Testis (tissue), 3 donors: ENCODE measurements around the gene FAU. TPM values are rescaled to one million over a fixed set of nuclear protein-coding genes. Genes with fewer than 3 reads are reported as not detected.

Experiments
- DNase-seq: peaks from one replicate; pipeline ENCODE4 v3.0.0-alpha.2; 2019
- H3K27ac ChIP-seq, 2 donors: fragments of 200-600 bp; sonication (generic); one replicate each; pipeline ENCODE4 v1.5.1; 2019
- H3K27me3 ChIP-seq: fragments of 200-600 bp; sonication (generic); one replicate; pipeline ENCODE4 v1.5.1; 2019
- H3K36me3 ChIP-seq: fragments of 200-600 bp; sonication (generic); one replicate; pipeline ENCODE4 v1.5.1; 2017; ENCODE audit warnings: low read depth; ENCODE audit errors: missing control alignments
- H3K4me1 ChIP-seq: fragments of 200-600 bp; sonication (generic); one replicate; pipeline ENCODE4 v1.5.1; 2019
- H3K4me3 ChIP-seq, 2 donors: fragments of 200-600 bp; sonication (generic); one replicate each; pipeline ENCODE4 v1.5.1; 2017 to 2019
- H3K9me3 ChIP-seq: fragments of 200-600 bp; sonication (generic); one replicate; pipeline ENCODE4 v1.5.1; 2017
- POLR2A ChIP-seq: fragments of 450-650 bp; IDR thresholded peaks from one replicate; pipeline ENCODE4 v1.6.1; 2017; ENCODE audit warnings: antibody characterized with exemption, mild to moderate bottlenecking, moderate library complexity
- WGBS, 2 donors: methylation state at CpG; one replicate each; pipeline ENCODE4 v1.1.5; 2018; 5-methylcytosine and 5-hydroxymethylcytosine counted together
- intact Hi-C: fragments of 100-400 bp; cut with DNase I; formaldehyde crosslinking; loops from one replicate; pipeline ENCODE4 v1.15.1; 2023; ENCODE audit warnings: low total_unique reads
- polyA plus RNA-seq: library from polyadenylated mRNA; stranded (reverse); fragments of 350-450 nt; fragmentation: Illumina TruSeq; extraction: RNeasy Lipid Tissue Mini Kit (QIAGEN cat#74804); gene quantifications from one replicate; pipeline ENCODE4 v1.2.3, GENCODE V29; 2014; ENCODE audit warnings: low read depth, low replicate concordance; ENCODE audit not compliant: insufficient read depth
- total RNA-seq, 2 donors: library from RNA; depleted of rRNA; stranded (reverse); fragments of >200 nt; gene quantifications; one replicate each; pipeline ENCODE4 v1.2.3, GENCODE V29; 2016
- TF ChIP-seq, protein P1 (sequence below), 3 experiments: fragments of 450-650 bp in 2 of 3; fragments of 200-600 bp in 1 of 3; sonication (generic) in 1 of 3; IDR thresholded peaks; one replicate each; pipeline ENCODE4 v1.5.1; 2016 to 2019; ENCODE audit warnings: antibody characterized with exemption in 3 of 3, mild to moderate bottlenecking in 2 of 3, moderate library complexity in 1 of 3

Gene FAU
- total and polyA plus RNA-seq, 3 donors from 2014 or later = 441 to 761 (median 583) TPM

DNA sequence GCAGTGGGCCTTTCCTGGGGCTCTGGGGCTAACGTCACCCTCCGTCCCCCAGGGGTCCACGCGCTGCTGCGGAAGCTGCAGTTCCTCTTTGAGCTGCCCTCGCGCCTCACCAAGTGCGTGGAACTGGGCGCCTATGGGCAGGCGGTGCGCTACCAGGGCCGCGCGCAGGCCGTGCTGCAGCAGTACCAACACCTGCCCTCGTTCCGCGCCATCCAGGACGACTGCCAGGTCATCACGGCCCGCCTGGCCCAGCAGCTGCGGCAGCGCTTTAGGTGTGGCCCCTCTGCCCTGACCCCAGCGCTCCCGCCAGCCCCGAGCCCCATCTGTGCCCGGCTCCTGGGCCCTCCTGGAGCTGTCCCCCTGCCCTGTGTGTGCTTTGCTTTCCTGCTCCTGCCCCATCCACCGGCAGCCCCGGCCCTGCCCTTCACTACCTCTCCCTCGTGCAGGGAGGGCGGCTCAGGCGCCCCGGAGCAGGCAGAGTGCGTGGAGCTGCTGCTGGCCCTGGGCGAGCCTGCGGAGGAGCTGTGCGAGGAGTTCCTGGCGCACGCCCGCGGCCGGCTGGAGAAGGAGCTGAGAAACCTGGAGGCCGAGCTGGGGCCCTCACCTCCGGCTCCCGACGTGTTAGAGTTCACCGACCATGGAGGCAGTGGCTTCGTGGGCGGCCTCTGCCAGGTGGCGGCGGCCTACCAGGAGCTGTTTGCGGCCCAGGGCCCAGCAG is 14.0 kb downstream of the FAU start:
- TF ChIP-seq, protein P1, sequence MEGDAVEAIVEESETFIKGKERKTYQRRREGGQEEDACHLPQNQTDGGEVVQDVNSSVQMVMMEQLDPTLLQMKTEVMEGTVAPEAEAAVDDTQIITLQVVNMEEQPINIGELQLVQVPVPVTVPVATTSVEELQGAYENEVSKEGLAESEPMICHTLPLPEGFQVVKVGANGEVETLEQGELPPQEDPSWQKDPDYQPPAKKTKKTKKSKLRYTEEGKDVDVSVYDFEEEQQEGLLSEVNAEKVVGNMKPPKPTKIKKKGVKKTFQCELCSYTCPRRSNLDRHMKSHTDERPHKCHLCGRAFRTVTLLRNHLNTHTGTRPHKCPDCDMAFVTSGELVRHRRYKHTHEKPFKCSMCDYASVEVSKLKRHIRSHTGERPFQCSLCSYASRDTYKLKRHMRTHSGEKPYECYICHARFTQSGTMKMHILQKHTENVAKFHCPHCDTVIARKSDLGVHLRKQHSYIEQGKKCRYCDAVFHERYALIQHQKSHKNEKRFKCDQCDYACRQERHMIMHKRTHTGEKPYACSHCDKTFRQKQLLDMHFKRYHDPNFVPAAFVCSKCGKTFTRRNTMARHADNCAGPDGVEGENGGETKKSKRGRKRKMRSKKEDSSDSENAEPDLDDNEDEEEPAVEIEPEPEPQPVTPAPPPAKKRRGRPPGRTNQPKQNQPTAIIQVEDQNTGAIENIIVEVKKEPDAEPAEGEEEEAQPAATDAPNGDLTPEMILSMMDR (IDR thresholded peaks at IDR 0.05) = no peak
- Histone ChIP-seq H3K36me3 (no peaks in the 10 kb centered on the region), H3K27ac (no peak overlapping the region), H3K4me1 (peaks cover 18% of the 10 kb centered on the region), H3K4me3 (no peak overlapping the region), H3K9me3 (no peaks in the 10 kb centered on the region), H3K27me3 (no peaks in the 10 kb centered on the region)
- intact Hi-C loops = no loop called here
- no peak for DNase-seq
- 48 to 89% methylated on average over 39 to 40 of the region's 52 CpGs for WGBS, 2 donors

- H3K27ac ChIP-seq = no peak overlapping the region
- 58 to 85% methylated on average over 14 to 15 of the region's 15 CpGs for WGBS, 2 donors
- no peaks in the 10 kb centered on the region for H3K27me3 ChIP-seq
- no peaks in the 10 kb centered on the region for H3K36me3 ChIP-seq
- DNase-seq = no peak
- H3K9me3 ChIP-seq = no peaks in the 10 kb centered on the region
- TF ChIP-seq POLR2A = no peak
- TF ChIP-seq, protein P1 (IDR thresholded peaks at IDR 0.05) = no peak
- intact Hi-C loops = no loop called here
- peaks cover 10% of the 10 kb centered on the region for H3K4me1 ChIP-seq
- H3K4me3 ChIP-seq = no peak overlapping the region
Measured at GRCh38 chr11:65107078-65107477, 14.9 kb downstream of the FAU start.

GRCh38 chr11:65104628-65105027 is 17.3 kb downstream of the FAU start:
- H3K36me3 ChIP-seq = no peaks in the 10 kb centered on the region
- no peaks in the 10 kb centered on the region for H3K27me3 ChIP-seq
- DNase-seq = no peak
- peak overlapping the region; percentile 15 to 26 for H3K27ac ChIP-seq
- WGBS, 2 donors = 65 to 69% methylated on average over 4 of the region's 4 CpGs
- no peak for TF ChIP-seq POLR2A
- TF ChIP-seq, protein P1 (IDR thresholded peaks at IDR 0.05) = no peak
- H3K9me3 ChIP-seq = no peaks in the 10 kb centered on the region
- intact Hi-C loops = no loop called here
- peaks cover 7% of the 10 kb centered on the region for H3K4me1 ChIP-seq
- H3K4me3 ChIP-seq = no peak overlapping the region

DNA sequence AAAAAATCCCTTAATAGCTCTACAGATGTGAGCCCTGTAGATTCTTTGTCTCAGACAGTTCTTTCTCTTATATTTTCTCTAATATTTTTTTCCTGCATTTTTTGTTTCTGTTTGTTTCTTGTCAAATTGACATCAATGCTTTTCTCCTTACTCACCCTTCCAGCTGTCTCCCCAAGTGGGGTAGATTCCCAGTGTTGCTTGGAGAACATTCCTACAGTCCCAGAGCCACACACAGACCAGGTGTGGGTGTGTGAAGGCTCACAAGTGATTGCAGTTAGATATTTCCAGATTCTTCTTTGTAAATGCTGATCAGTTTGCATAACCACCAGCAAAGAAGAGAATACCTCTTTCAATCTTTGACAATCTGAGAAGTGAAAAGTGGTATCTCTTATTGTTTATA is 18.5 kb downstream of the FAU start:
- Histone ChIP-seq H3K4me1 (peaks cover 7% of the 10 kb centered on the region), H3K4me3 (no peak overlapping the region), H3K27me3 (no peaks in the 10 kb centered on the region), H3K9me3 (no peaks in the 10 kb centered on the region), H3K36me3 (no peaks in the 10 kb centered on the region), H3K27ac (peak overlapping the region; percentile 26 to 68)
- intact Hi-C loops = no loop called here
- DNase-seq = no peak
- no peak for TF ChIP-seq POLR2A
- TF ChIP-seq, protein P1 (IDR thresholded peaks at IDR 0.05) = no peak
